GM12878 (cell line): ENCODE measurements around the gene VCAN. TPM values are rescaled to one million over a fixed set of nuclear protein-coding genes. Genes with fewer than 3 reads are reported as not detected.

Experiments used
- ATAC-seq: fragments of 200-7000 bp; cut with Tn5 transposase; 3 replicates; pipeline ENCODE4 v1.9.1; 2020; ENCODE audit warnings: mild to moderate bottlenecking, moderate library complexity
- BruUV-seq: library from RNA; stranded (reverse); fragments of 400-500 nt; replicated peaks from 2 replicates; lab custom pipeline; 2021; lab: Mats Ljungman, UMichigan
- CTCF ChIA-PET: fragments of 300-600 bp; sonication (Branson Sonifier 250); formaldehyde crosslinking; extraction: SDS; loops from one replicate; lab custom pipeline; 2021; ENCODE audit warnings: inconsistent platforms; lab: Yijun Ruan, JAX
- POLR2A ChIA-PET: fragments of 350-600 bp; formaldehyde crosslinking; extraction: SDS; loops from one replicate; lab custom pipeline; 2021; ENCODE audit warnings: inconsistent platforms; lab: Charles Lee
- RAD21 ChIA-PET: fragments of 300-600 bp; sonication (Branson Sonifier 250); formaldehyde crosslinking; loops from one replicate; lab custom pipeline; 2023; ENCODE audit warnings: antibody characterized with exemption; ENCODE audit not compliant: unreplicated experiment; lab: Charles Lee
- SMC1A ChIA-PET: fragments of 300-600 bp; sonication (Branson Sonifier 250); formaldehyde crosslinking; loops from one replicate; lab custom pipeline; 2023; ENCODE audit not compliant: unreplicated experiment, uncharacterized antibody; lab: Charles Lee
- DNase-seq: peaks from one replicate; pipeline ENCODE4 v3.0.0-alpha.2; 2011; ENCODE audit warnings: low read depth, low spot score
- FAIRE-seq: peaks from 3 replicates; lab custom pipeline; 2011; peaks lifted over from hg19 to GRCh38; lab: Jason Lieb, UNC
- H2AFZ ChIP-seq: 2 replicates; pipeline ENCODE4 v1.6.0; 2011; ENCODE audit warnings: low read depth, low read length, control low read depth; ENCODE audit not compliant: control insufficient read depth
- H3K27ac ChIP-seq: 2 replicates; pipeline ENCODE4 v1.5.1; 2011; ENCODE audit warnings: control low read depth; ENCODE audit not compliant: control insufficient read depth, insufficient read depth
- H3K27me3 ChIP-seq, 2 experiments: replicated peaks in 1 of 2; 2 replicates each; pipeline versions ENCODE4 v1.6.0 to v1.6.1; 2011; ENCODE audit warnings: low read length in 1 of 2; ENCODE audit not compliant: control insufficient read depth in 2 of 2, insufficient read depth in 2 of 2
- H3K36me3 ChIP-seq, 2 experiments: 2 replicates each; pipeline ENCODE4 v1.5.1; 2011; ENCODE audit warnings: low read length in 1 of 2; ENCODE audit not compliant: control insufficient read depth in 2 of 2, insufficient read depth in 2 of 2
- H3K4me1 ChIP-seq: 2 replicates; pipeline ENCODE4 v1.6.1; 2011; ENCODE audit warnings: mild to moderate bottlenecking, low read length, moderate library complexity, mixed read lengths; ENCODE audit not compliant: control insufficient read depth, insufficient read depth
- H3K4me2 ChIP-seq: 2 replicates; pipeline ENCODE4 v1.6.0; 2011; ENCODE audit warnings: control low read depth; ENCODE audit not compliant: control insufficient read depth, insufficient read depth
- H3K4me3 ChIP-seq: fragments of 200-600 bp; sonication (generic); 2 replicates; pipeline ENCODE4 v1.5.1; 2016
- H3K79me2 ChIP-seq: 2 replicates; pipeline ENCODE4 v1.6.0; 2011; ENCODE audit warnings: low read length; ENCODE audit not compliant: control insufficient read depth, insufficient read depth
- H3K9ac ChIP-seq: 2 replicates; pipeline ENCODE4 v1.8.0; 2011; ENCODE audit warnings: low read length, control low read depth, mixed read lengths; ENCODE audit not compliant: control insufficient read depth, insufficient read depth
- H3K9me3 ChIP-seq: replicated peaks from 3 replicates; pipeline ENCODE4 v1.5.1; 2011; ENCODE audit warnings: mild to moderate bottlenecking, low read length; ENCODE audit not compliant: control insufficient read depth, insufficient read depth
- H4K20me1 ChIP-seq: 2 replicates; pipeline ENCODE4 v1.6.0; 2011; ENCODE audit not compliant: control insufficient read depth, insufficient read depth
- BMI1 ChIP-seq: fragments of 450-650 bp; IDR thresholded peaks from 2 replicates; pipeline ENCODE4 v1.6.1; 2016; ENCODE audit warnings: mild to moderate bottlenecking, moderate library complexity, borderline replicate concordance
- BRCA1 ChIP-seq: IDR thresholded peaks from 2 replicates; pipeline ENCODE4 v1.6.1; 2011; ENCODE audit warnings: low read depth, low read length, improper control_type of control experiment
- CUX1 ChIP-seq: IDR thresholded peaks from 2 replicates; pipeline ENCODE4 v1.6.1; 2012; ENCODE audit warnings: improper control_type of control experiment, low read depth, low read length; ENCODE audit not compliant: insufficient replicate concordance
- HCFC1 ChIP-seq: fragments of 150-350 bp; IDR thresholded peaks from 2 replicates; pipeline ENCODE4 v1.6.1; 2014; ENCODE audit warnings: low read length
- KLF5 ChIP-seq: fragments of 450-650 bp; IDR thresholded peaks from 2 replicates; pipeline ENCODE4 v1.6.1; 2014; ENCODE audit warnings: mild to moderate bottlenecking; ENCODE audit not compliant: partially characterized antibody
- MTA2 ChIP-seq: fragments of 450-650 bp; IDR thresholded peaks from 2 replicates; pipeline ENCODE4 v1.6.1; 2016; ENCODE audit warnings: low read depth, mild to moderate bottlenecking, moderate library complexity
- NBN ChIP-seq: fragments of 450-650 bp; IDR thresholded peaks from 2 replicates; pipeline ENCODE4 v1.6.1; 2016
- PRDM15 ChIP-seq: fragments of 450-650 bp; formaldehyde crosslinking; IDR thresholded peaks from 2 replicates; pipeline ENCODE4 v1.4.0; 2020; ENCODE audit warnings: mild to moderate bottlenecking, moderate library complexity
- RELB ChIP-seq: fragments of 450-650 bp; IDR thresholded peaks from 2 replicates; pipeline ENCODE4 v1.6.1; 2017; ENCODE audit warnings: low read depth, mild to moderate bottlenecking, moderate library complexity
- SPI1 ChIP-seq: IDR thresholded peaks from 2 replicates; pipeline ENCODE4 v1.6.1; 2011; ENCODE audit warnings: low read depth, mild to moderate bottlenecking, low read length, moderate library complexity, borderline replicate concordance; ENCODE audit not compliant: insufficient read depth
- SRF ChIP-seq, 2 experiments: IDR thresholded peaks; 2 replicates each; pipeline ENCODE4 v1.6.1; 2011; ENCODE audit warnings: low read depth in 2 of 2, low read length in 2 of 2, mild to moderate bottlenecking in 1 of 2, moderate library complexity in 1 of 2
- ZNF24 ChIP-seq: fragments of 450-650 bp; IDR thresholded peaks from 2 replicates; pipeline ENCODE4 v1.6.1; 2017; ENCODE audit warnings: antibody characterized with exemption, mild to moderate bottlenecking
- ZZZ3 ChIP-seq: IDR thresholded peaks from 2 replicates; pipeline ENCODE4 v1.6.1; 2011; ENCODE audit warnings: low read depth; ENCODE audit not compliant: control insufficient read depth, insufficient read length
- WGBS: methylation state at CpG from one replicate; pipeline ENCODE4 v1.1.6; 2016; ENCODE audit warnings: low lambda C conversion rate; ENCODE audit not compliant: insufficient replicate concordance, insufficient coverage; ENCODE audit errors: missing lambda C conversion rate; 5-methylcytosine and 5-hydroxymethylcytosine counted together
- in situ Hi-C: fragments of 300-500 bp; cut with MboI; formaldehyde crosslinking; loops from 9 replicates; pipeline ENCODE4 v1.14.3; 2018; ENCODE audit warnings: mixed read lengths
- intact Hi-C: fragments of 100-400 bp; cut with micrococcal nuclease; formaldehyde crosslinking; loops from one replicate; pipeline ENCODE4 v1.14.2; 2022; ENCODE audit not compliant: unreplicated experiment
- polyA plus RNA-seq, 11 experiments: library from polyadenylated mRNA; depleted of rRNA in 4 of 11; unstranded in 6 of 11; stranded (reverse) in 5 of 11; fragments of >200 nt; fragmentation: Nextera tagmentation in 4 of 11; fragmentation: Illumina TruSeq in 1 of 11; extraction: Ambion mirVana in 4 of 11; extraction: Trizol in 1 of 11; gene quantifications; 1 replicate in 1 of 11; 2 replicates in 10 of 11; pipeline versions ENCODE4 v1.2.1 to v1.2.3, GENCODE V29; 2011 to 2016; ENCODE audit warnings: inconsistent platforms in 2 of 11, missing spikeins in 2 of 11, low read depth in 1 of 11
- total RNA-seq, 4 experiments: library from RNA; depleted of rRNA in 3 of 4; stranded (reverse); fragments of >200 nt in 3 of 4; fragmentation: Illumina TruSeq in 1 of 4; extraction: Trizol in 1 of 4; gene quantifications; 2 replicates each; pipeline versions ENCODE4 v1.2.1 to v1.2.3, GENCODE V29; 2013 to 2021

VCAN gene
- total and polyA plus RNA-seq, 10 of the 15 experiments (the other 5 are each of a cell fraction or from before 2014, with no cell fraction given) = 1.2 to 15.2 (median 4.5) TPM

GRCh38 chr5:83589786-83590185 is 118.2 kb downstream of the VCAN start (continued):
- no peak for TF ChIP-seq BRCA1
- TF ChIP-seq RELB = no peak
- no peak for TF ChIP-seq NBN

GRCh38 chr5:83590966-83591365 is 119.4 kb downstream of the VCAN start:
- ChIA-PET CTCF (no interaction called here), RAD21 (interaction anchor here (0.6 to 0.7 kb wide), 2 partner anchors 482 to 1071 kb away, joined by 3 read pairs; no protein-coding TSS in a partner anchor), SMC1A (no interaction called here), POLR2A (no interaction called here)
- Histone ChIP-seq H3K36me3 (no peaks in the 10 kb centered on the region), H4K20me1 (no peaks in the 10 kb centered on the region), H3K79me2 (no peaks in the 10 kb centered on the region), H3K9ac (no peak overlapping the region), H3K4me3 (no peak overlapping the region), H3K4me1 (no peaks in the 10 kb centered on the region), H3K9me3 (no peaks in the 10 kb centered on the region), H3K4me2 (no peak overlapping the region), H3K27me3 (no peaks in the 10 kb centered on the region; a peak in 1 of 4 replicates), H2AFZ (no peak overlapping the region), H3K27ac (no peak overlapping the region)
- FAIRE-seq = no peak
- intact Hi-C loops (no loop called here), in situ Hi-C loops (no loop called here)
- DNase-seq = no peak
- 52% methylated on average over 4 of the region's 4 CpGs for WGBS
- no TSS peak for BruUV-seq
- no peak for ATAC-seq
- TF ChIP-seq ZZZ3 (no peak), KLF5 (no peak), PRDM15 (CRISPR knock-in tag) (no peak), HCFC1 (no peak), ZNF24 (no peak), SPI1 (no peak), BMI1 (no peak), SRF (IDR thresholded peaks at IDR 0.05; ENCODE audit: low read depth in 2 of 2, low read length in 2 of 2) (no peak), MTA2 (no peak), CUX1 (no peak)
